Neural progenitor cell (in vitro differentiated cells): Measurements from ENCODE around the gene ZNF598.

Experiments used
- CTCF ChIP-seq: fragments of 200-600 bp; sonication (generic); IDR thresholded peaks from 2 replicates; pipeline ENCODE4 v1.5.1; 2017; ENCODE audit warnings: antibody characterized with exemption, mild to moderate bottlenecking
- EZH2 ChIP-seq: fragments of 200-600 bp; sonication (generic); IDR thresholded peaks from 2 replicates; pipeline ENCODE4 v1.6.1; 2017; ENCODE audit warnings: antibody characterized with exemption, mild to moderate bottlenecking, moderate library complexity

- TF ChIP-seq CTCF (no peak), EZH2 (no peak)
Measured at GRCh38 chr16:2042986-2043666, 33.5 kb upstream of the ZNF598 start.
